Endometrial microvascular endothelial cells (primary cell): ENCODE results near the gene CCDC17. TPM values are rescaled to one million over a fixed set of nuclear protein-coding genes. Genes with fewer than 3 reads are reported as not detected.

Source experiments
- in situ Hi-C: cut with HindIII; loops from 2 replicates; pipeline ENCODE4 v1.10.0; 2017; ENCODE audit warnings: low sequenced_read_pairs, low pct_unique_long_range_greater_than_20kb; ENCODE audit errors: inconsistent ontology term
- total RNA-seq: library from RNA; depleted of rRNA; stranded (reverse); fragments of >200 nt; gene quantifications from one replicate; pipeline ENCODE4 v1.2.3, GENCODE V29; 2015; ENCODE audit errors: inconsistent ontology term

CCDC17 gene
- not detected for total RNA-seq

DNA sequence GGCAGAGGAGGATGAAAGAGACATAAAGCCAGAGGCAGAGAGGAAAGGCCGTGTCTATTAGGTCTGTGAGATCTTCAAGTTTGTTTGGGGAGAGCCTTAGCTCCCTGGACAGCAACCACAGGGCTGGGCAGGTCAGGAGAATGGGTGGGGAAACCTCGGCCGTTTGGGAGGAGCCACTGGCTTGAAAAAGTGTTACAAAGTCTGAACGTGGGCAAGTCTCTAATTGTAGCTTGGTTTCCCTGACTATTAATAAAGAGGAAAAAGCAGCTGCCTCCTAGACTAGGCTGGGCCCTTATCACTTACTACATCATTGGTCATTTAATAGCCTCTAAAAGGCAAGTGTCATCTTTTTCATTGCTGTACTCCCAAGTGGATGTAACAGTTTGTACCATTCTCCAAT, at the start of gene CCDC17:
TSS of gene CCDC17 (minus strand) at position 83 of the 400 bp plus-strand sequence. CDS start 145 bp downstream, outside the sequence.
- in situ Hi-C loops = no loop called here

DNA sequence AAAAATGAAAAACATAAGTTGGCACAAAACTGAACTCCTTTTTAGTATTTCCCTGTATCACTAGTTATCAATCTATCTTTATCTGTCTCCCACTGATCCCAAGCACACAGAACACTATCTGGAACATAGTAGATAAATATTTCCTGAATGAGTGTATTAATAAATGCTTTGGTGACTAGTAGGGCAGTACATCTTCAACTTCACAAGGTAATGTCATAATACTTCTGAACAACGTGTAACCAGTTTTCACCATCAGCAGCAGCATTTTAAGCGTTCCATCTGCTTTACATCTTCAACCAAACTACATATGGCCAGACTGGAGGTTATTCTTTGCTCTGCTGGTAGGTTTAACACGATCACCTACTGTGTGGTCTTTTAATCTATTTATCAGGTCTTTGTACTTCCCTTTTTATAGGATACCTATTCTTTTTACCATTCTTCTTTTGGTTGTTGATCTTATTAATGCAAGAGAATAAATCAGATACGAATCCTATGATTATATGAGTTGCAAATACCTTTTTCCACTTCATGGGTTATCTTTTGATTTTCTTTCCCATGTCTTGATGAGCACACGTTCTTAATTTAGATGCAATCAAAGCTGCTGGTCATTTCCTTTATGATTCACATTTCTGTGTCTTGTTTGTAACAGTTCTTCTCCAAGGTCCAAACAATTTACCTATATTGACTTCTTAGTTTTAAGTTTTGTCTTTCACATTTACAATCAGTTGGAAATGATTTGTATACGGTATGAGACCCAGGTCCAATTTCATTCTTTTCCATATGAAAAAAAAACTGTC, 46.2 kb upstream of the CCDC17 start:
- in situ Hi-C loops = no loop called here

DNA sequence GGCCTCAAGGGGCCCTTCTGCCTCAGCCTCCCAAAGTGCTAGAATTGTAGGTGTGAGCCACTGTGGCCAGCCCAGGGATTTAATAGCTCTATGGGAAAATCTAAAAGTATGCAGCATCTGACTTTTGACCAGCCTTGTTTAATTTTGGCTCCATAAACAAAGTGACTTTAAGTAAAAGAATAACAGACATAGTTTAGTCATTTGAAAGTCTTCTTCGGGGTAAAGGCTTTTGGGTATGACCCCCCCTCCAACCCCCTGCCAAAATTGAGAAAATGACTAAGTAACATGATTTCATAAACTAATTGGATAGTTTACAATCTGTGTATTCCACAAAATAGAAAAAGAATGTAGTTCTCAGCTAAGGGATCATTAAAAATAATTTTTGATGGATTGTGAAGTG, 45.5 kb upstream of the CCDC17 start:
- in situ Hi-C loops = no loop called here

DNA sequence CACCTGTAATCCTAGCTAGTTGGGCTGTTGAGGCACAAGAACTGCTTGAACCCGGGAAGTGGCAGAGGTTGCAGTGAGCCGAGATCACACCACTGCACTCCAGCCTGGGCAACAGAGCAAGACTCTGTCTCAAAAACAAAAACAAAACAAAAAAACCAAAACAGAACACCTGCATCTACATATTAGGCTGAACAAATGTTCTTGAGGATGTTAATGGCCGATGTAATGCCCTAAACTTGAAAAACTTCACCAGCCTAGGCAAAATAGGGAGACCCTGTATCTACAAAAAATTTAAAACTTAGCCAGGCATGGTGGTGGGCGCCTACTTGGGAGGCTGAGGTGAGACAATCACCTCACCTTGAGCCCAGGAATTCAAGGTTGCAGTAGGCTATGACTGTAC, 44.7 kb upstream of the CCDC17 start:
- in situ Hi-C loops = no loop called here

DNA sequence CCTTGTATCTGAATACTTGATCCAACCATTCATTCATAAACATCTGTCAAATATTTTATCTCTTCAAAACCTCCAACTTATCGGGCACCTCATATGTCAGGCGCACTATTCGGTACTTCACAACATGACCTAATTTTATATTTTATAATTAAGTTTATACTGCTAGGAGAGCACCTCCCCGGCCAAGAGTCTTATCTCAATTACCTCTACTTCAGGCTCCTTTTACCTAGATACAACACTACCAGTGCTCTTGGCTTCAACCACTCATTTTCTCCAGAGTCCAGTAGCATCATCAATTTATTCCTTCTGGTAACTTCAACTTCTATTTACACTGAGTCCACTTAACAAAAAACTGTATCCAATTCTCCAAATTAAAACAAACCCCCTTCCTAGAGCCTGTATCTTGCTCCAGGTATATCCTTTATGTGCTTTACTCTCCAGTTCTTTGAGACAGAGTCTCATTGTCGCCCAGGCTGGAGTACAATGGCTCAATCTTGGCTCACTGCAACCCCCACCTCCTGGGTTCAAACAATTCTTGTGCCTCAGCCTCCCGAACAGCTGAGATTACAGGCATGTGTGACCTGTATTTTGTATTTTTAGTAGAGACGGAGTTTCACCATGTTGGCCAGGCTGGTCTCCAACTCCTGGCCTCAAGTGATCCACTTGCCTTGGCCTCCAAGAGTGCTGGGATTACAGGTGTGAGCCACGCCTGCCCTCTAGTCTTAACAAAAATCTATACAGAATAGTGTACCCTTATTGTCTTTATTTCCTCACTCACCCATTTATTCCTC, 43.7 kb upstream of the CCDC17 start:
- in situ Hi-C loops = no loop called here

DNA sequence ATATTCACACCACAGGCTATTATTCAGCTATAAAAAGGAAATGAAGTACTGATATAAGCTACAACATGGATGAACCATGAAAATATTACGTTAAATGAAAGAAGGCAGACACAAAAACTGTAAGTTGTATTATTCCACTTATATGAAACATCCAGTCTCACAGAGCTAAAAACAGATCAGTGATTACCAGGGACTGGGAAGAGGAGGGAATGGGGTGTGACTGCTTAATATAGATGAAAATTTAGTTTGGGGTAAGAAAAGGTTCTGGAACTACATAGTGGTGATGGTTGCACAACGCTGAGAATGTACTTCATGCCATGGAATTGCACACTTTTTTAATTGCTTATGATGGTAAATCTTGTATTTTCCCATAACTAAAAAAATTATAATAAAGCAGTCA, 43.0 kb upstream of the CCDC17 start:
- in situ Hi-C loops = no loop called here

DNA sequence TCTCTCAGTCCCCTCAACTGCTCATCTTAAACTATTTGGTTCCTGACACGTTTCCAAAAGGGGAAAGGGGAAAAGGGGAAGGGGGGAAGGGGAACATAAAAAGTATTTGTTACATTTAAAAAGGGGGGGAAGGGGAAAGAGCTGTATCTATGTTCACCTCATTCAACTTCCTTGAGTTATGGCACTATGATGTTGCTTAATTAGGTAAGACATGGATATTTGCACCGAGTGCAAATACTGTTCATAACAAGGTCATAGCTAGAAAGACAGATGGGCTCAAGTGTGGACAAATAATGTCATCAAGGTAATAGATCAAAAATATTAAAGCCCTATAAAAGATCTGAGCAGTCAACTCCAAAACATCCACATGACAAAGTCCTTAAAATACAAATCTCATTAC, 36.5 kb upstream of the CCDC17 start:
- in situ Hi-C loops = no loop called here

DNA sequence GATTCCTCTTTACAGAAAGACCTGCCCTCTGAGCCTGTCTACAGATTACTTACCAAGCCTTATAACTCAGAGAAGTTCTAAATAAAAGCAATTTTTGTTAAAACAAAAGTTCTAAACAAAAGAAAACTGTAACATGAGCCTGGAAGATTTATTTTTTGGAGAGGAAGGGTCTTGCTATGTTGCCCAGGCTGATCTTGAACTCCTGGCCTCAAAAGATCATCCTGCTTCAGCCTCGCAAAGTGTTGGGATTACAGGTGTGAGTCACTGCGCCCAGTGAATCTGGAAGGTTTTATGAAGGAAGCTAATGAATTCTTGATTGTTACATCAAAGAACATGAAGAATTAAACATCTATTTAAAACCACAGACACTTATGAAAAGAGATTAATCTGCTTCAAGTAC, 35.4 kb upstream of the CCDC17 start:
- in situ Hi-C loops = no loop called here

DNA sequence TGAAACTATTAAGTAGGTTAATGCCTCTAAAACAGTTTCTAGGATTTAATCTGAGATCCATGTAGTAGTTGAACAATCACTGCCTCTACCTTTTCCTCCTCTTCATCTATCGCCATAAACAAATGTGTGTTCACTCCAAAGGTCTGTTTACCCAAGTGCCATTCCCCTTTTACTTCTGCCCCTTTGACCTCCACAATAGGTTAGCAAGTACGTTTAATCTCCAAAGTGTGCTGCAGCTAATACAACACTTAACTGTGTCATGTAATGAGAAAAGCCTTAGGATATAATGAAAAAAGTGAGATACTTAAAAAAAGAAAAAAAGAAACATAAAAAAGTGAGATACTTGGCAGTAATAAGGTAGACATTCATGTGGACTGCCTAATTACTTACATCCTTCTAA, 34.3 kb upstream of the CCDC17 start:
- in situ Hi-C loops = no loop called here

DNA sequence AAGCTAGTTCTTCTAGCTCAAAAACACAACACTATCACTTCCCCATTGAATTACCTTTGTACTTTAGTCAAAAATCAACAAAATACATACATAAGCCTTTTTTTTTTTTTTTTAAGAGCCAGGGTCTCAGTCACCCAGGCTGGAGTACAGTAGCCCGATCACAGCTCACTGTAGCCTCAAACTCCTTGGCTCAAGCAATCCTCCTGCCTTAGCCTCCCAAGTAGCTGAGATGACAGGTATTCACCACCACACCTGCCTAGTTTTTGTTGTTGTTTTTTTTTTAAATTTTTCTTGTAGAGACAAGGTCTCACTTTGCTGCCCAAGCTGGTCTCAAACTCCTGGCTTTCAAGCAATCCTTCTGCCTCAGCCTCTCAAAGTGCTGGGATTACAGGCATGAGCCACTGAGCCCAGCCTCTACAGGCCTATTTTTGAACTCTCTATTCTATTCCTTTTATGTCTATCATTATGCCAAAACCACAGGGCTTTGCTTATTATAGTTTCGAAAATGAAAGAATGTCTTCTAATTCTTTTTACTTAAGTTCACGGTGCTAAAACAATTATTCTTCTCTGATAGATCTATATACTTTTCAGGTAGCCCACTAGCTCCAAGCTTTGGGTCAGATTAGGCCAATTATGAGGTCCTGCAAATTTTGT, 32.8 kb upstream of the CCDC17 start:
- in situ Hi-C loops = no loop called here

DNA sequence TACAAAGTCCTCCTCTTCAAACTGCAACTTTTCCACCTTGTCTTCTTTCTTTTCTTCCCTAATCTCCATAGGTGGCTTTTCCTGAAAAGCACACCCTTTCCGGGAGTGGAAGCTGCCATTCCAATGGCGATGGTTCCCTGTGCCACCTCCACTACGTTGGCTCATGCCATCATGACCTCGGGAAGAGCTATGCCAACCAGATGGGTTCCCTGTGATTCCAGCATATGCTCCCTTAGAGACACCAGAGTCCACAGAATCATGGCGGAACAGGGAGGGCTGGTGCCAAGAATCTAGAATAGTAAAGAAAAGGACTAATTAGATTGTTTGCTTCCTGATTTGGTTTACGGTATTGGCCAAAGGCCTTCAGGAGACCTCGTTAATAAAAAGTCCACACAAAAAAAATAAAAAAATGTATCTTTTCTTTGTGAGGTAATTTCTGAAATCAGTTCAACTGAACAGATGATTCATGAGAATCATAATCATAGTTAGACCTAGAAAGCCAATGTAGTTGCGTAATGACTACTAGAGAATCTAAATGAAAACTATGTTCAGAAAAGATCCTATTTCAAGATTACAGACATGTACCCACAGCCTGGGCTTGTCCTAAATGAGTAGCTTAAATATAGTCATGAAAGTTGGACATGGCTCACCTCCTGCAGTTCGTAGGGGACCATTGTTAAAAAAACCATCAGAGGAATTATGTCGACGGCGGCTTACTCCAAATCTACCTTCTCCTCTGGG, 30.9 kb upstream of the CCDC17 start:
- in situ Hi-C loops = no loop called here

DNA sequence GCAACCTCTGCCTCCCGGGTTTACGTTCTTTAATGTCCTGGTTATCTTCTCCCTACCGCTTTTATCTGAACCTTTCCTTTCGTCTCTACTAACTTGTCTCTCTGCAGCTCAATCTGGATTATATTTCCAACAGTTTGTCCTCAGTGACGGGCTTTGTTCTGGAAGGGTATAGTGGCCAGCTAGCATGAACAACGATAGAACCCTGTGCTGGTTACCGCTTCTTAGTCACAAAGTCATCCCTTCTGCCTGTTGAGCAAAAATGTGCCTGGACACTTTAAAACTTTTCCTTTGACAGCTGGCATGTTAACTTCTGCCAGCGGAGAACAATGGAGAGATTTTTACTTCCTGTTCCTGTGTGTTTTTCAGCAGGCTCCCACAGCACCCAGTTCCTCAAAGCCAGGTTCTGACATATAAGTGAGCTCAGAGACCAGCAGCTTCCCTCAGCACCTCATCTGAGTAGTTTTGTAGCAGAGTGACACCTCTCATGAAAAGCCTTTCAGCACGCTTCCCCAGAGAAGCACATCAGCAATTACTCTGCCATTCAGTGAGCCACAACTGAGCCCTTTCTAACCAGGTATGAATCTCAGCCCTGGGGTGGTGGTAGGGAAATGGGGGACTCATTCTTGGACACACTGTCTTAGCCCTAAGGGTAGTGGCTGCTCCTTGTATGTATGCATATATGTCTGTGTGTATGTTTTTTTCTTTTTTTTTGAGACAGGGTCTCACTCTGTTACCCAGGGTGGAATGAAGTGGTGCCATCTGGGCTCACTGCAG, 23.6 kb upstream of the CCDC17 start:
- in situ Hi-C loops = no loop called here

DNA sequence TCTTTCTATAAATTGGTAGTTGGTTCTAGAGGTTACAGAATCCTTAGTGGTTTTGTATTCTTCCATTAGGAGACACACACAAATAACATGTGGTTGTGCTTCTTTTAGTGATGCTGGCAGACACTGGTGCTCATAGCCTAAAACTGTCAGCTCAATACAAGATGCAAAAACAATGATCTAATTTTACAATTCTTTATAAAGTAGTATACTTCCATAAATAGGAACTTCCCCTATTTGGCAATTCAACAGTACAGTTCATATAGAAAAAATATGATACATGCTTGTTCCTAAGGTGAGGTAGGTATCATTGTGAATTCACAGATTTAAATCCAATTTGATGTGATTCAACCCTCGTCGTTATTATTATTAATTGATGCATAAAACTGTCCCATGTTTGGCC, 20.8 kb upstream of the CCDC17 start:
- in situ Hi-C loops = no loop called here

DNA sequence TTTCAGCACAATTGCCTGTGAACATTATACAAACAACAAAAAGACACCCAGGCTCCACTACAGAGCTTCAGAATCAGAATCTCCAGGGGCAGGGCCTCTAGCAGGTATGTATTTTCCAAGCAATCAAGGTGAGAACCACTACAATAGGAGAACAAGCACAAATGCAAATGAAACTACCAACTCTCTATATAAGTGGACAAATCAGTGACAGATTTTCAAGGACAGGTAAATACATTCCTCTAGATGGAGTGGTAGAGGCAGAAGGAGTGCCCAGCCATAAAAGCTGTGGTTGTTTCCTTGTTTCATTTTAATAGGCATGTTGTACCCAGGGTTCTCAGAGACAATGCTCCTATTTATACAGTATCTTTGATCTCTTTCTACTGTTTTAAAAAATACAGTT, 20.1 kb upstream of the CCDC17 start:
- in situ Hi-C loops = no loop called here

DNA sequence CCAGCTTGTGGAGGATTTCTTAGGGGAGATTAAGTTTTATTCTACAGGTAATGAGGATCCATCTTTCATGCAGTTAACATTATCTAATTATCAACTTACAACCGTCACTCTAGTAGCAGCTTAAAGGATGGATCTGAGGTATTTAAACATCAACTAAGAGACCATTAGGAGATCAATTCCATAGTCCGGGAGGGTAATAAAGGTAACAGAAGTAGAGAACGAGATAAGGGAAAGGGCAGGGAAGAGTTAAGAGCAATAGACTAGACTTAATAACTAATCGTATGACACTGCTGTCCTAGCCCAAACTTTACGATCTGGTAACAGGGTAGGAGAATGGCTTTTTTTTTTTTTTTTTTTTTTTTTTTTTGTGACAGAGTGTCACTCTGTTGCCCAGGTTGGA, 19.5 kb upstream of the CCDC17 start:
- in situ Hi-C loops = no loop called here

DNA sequence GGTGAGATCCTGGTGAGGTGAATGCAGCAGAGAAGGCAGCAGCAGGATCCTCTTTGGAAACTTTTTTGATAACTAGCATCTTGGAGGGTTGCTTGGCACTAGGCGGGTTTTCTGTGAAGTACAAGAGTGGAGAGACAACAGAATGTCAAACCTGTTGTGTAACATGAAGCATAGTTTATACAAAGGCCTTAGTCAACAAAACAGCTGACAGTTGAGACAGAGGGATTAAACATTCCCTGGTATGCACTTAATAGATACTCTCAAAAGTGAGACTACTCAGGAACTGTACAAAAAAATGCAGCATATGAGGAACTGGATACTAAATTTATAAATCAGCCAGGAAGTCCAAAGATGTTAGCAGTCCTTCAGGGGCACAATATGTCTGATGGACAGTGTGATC, 16.4 kb upstream of the CCDC17 start:
- in situ Hi-C loops = no loop called here

DNA sequence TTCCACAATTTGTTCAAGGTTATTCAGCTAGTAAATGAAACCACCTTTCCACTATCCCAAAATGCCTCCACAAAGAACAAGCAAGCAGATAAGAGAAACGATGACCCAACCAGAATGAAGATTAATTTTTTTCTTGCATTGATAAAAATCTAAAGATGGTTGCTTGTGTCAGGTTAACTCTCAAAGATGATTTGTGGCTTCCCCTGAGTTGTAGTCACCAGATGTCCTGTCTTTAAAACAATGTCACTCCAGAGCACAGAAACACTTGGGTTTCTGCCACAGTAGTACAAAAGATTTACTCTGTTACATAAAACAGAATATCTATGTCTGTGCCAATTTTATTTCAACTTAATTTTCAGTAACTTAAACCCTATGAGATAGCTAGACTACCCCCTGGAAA, 11.4 kb upstream of the CCDC17 start:
- in situ Hi-C loops = no loop called here

DNA sequence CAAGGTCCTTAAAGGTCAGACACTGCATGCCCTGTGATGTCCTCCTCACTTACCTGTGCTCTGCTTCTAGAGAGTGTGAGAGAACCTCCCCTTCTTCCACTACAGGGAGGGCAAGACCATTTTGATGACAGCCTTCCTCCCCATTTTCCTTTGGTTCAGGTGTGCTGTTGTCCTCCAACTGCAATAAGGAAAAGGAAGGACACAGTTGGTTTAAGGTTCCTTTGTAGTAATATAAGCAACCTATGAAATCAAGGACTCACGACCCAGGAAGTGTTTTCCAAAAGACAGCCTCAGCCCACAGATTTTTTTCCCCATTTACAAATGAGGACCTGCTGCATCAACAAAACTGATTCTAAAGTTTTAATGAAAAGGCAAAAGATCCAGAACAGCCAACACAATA, 6.6 kb upstream of the CCDC17 start:
- in situ Hi-C loops = no loop called here
